Measurements from ENCODE around the gene ABCG1.

ABCG1 gene

GRCh38 chr21:42271065-42271464, 52.1 kb downstream of the ABCG1 start:
- no peak for DNase-seq (ENCODE audit: low read depth)

GRCh38 chr21:42272109-42272962, 53.4 kb downstream of the ABCG1 start:
- DNase-seq (ENCODE audit: low read depth) = no peak

- no peak for DNase-seq (ENCODE audit: low read depth)
These were observed 54.2 kb downstream of the ABCG1 start for GRCh38 chr21:42272984-42273600.

- DNase-seq (ENCODE audit: low read depth) = no peak
These were observed 57.1 kb downstream of the ABCG1 start for GRCh38 chr21:42276076-42276475.

GRCh38 chr21:42276526-42277154, 57.7 kb downstream of the ABCG1 start:
- DNase-seq (ENCODE audit: low read depth) = no peak

GRCh38 chr21:42277593-42277992, 58.7 kb downstream of the ABCG1 start:
- no peak for DNase-seq (ENCODE audit: low read depth)

- no peak for DNase-seq (ENCODE audit: low read depth)
These were observed 59.7 kb downstream of the ABCG1 start for GRCh38 chr21:42278451-42279149.

GRCh38 chr21:42279341-42279871, 60.5 kb downstream of the ABCG1 start:
- no peak for DNase-seq (ENCODE audit: low read depth)

GRCh38 chr21:42279888-42280287, 60.9 kb downstream of the ABCG1 start:
- no peak for DNase-seq (ENCODE audit: low read depth)

GRCh38 chr21:42280356-42281180, 61.6 kb downstream of the ABCG1 start:
- DNase-seq (ENCODE audit: low read depth) = no peak

- DNase-seq (ENCODE audit: low read depth) = no peak
These were observed 62.3 kb downstream of the ABCG1 start for GRCh38 chr21:42281181-42281680.

- no peak for DNase-seq (ENCODE audit: low read depth)
These were observed 63.1 kb downstream of the ABCG1 start for GRCh38 chr21:42282021-42282420.

GRCh38 chr21:42282715-42283114, 63.8 kb downstream of the ABCG1 start:
- DNase-seq (ENCODE audit: low read depth) = no peak

- DNase-seq (ENCODE audit: low read depth) = no peak
These were observed 66.8 kb downstream of the ABCG1 start for GRCh38 chr21:42285569-42286245.

GRCh38 chr21:42286416-42286815, 67.5 kb downstream of the ABCG1 start:
- no peak for DNase-seq (ENCODE audit: low read depth)

GRCh38 chr21:42287193-42288083, 68.5 kb downstream of the ABCG1 start:
- no peak for DNase-seq (ENCODE audit: low read depth)

GRCh38 chr21:42288962-42289361, 70.0 kb downstream of the ABCG1 start:
- DNase-seq (ENCODE audit: low read depth) = no peak

GRCh38 chr21:42289926-42290325, 71.0 kb downstream of the ABCG1 start:
- DNase-seq (ENCODE audit: low read depth) = no peak

- DNase-seq (ENCODE audit: low read depth) = no peak
These were observed 71.6 kb downstream of the ABCG1 start for GRCh38 chr21:42290505-42290904.

All from T follicular helper cell (primary cell).